Measurements from ENCODE around the gene PRICKLE1.

Gene PRICKLE1

GRCh38 chr12:42564996-42565395 lies 24.6 kb downstream of the PRICKLE1 start:
- H3K4me3 ChIP-seq (replicated peaks; ENCODE audit: low read depth, low read length), result no peak overlapping the region
- H3K27me3 ChIP-seq (replicated peaks; ENCODE audit: control insufficient read depth, insufficient read depth, low read length), result no peaks in the 10 kb centered on the region
- no peak for TF ChIP-seq CTCF (IDR thresholded peaks at IDR 0.05; ENCODE audit: insufficient read depth, low read length, poor library complexity, severe bottlenecking)
- no peak for DNase-seq (ENCODE audit: extremely low read depth, insufficient read length)
- H3K36me3 ChIP-seq (ENCODE audit: control insufficient read depth, insufficient read depth, low read length), result no peaks in the 10 kb centered on the region

GRCh38 chr12:42564556-42564955 lies 25.0 kb downstream of the PRICKLE1 start:
- no peak for TF ChIP-seq CTCF (IDR thresholded peaks at IDR 0.05; ENCODE audit: insufficient read depth, low read length, poor library complexity, severe bottlenecking)
- Histone ChIP-seq H3K4me3 (replicated peaks; ENCODE audit: low read depth, low read length) (no peak overlapping the region), H3K27me3 (replicated peaks; ENCODE audit: control insufficient read depth, insufficient read depth, low read length) (no peaks in the 10 kb centered on the region), H3K36me3 (ENCODE audit: control insufficient read depth, insufficient read depth, low read length) (no peaks in the 10 kb centered on the region)
- DNase-seq (ENCODE audit: extremely low read depth, insufficient read length), result no peak

- H3K27me3 ChIP-seq (replicated peaks; ENCODE audit: control insufficient read depth, insufficient read depth, low read length), result no peaks in the 10 kb centered on the region
- no peak for TF ChIP-seq CTCF (IDR thresholded peaks at IDR 0.05; ENCODE audit: insufficient read depth, low read length, poor library complexity, severe bottlenecking)
- DNase-seq (ENCODE audit: extremely low read depth, insufficient read length), result no peak
- no peak overlapping the region for H3K4me3 ChIP-seq (replicated peaks; ENCODE audit: low read depth, low read length)
- H3K36me3 ChIP-seq (ENCODE audit: control insufficient read depth, insufficient read depth, low read length), result no peaks in the 10 kb centered on the region
Measured at GRCh38 chr12:42560977-42561376, 28.6 kb downstream of the PRICKLE1 start.

GRCh38 chr12:42557586-42558172 lies 31.9 kb downstream of the PRICKLE1 start:
- Histone ChIP-seq H3K4me3 (replicated peaks; ENCODE audit: low read depth, low read length) (no peak overlapping the region), H3K27me3 (replicated peaks; ENCODE audit: control insufficient read depth, insufficient read depth, low read length) (no peaks in the 10 kb centered on the region), H3K36me3 (ENCODE audit: control insufficient read depth, insufficient read depth, low read length) (no peaks in the 10 kb centered on the region)
- DNase-seq (ENCODE audit: extremely low read depth, insufficient read length), result no peak
- no peak for TF ChIP-seq CTCF (IDR thresholded peaks at IDR 0.05; ENCODE audit: insufficient read depth, low read length, poor library complexity, severe bottlenecking)

GRCh38 chr12:42556917-42557316 lies 32.6 kb downstream of the PRICKLE1 start:
- no peak for DNase-seq (ENCODE audit: extremely low read depth, insufficient read length)
- H3K4me3 ChIP-seq (replicated peaks; ENCODE audit: low read depth, low read length), result no peak overlapping the region
- TF ChIP-seq CTCF (IDR thresholded peaks at IDR 0.05; ENCODE audit: insufficient read depth, low read length, poor library complexity, severe bottlenecking), result no peak
- H3K36me3 ChIP-seq (ENCODE audit: control insufficient read depth, insufficient read depth, low read length), result no peaks in the 10 kb centered on the region
- H3K27me3 ChIP-seq (replicated peaks; ENCODE audit: control insufficient read depth, insufficient read depth, low read length), result no peaks in the 10 kb centered on the region

- no peaks in the 10 kb centered on the region for H3K27me3 ChIP-seq (replicated peaks; ENCODE audit: control insufficient read depth, insufficient read depth, low read length)
- no peak overlapping the region for H3K4me3 ChIP-seq (replicated peaks; ENCODE audit: low read depth, low read length)
- DNase-seq (ENCODE audit: extremely low read depth, insufficient read length), result no peak
- no peaks in the 10 kb centered on the region for H3K36me3 ChIP-seq (ENCODE audit: control insufficient read depth, insufficient read depth, low read length)
- TF ChIP-seq CTCF (IDR thresholded peaks at IDR 0.05; ENCODE audit: insufficient read depth, low read length, poor library complexity, severe bottlenecking), result no peak
Measured at GRCh38 chr12:42552822-42553221, 36.7 kb downstream of the PRICKLE1 start.

Measured in GM06990 (cell line).